Measurements from ENCODE around the gene PRAF2.
A peak's percentile ranks its signal among the peaks of the same experiment; 100 is the strongest.

PRAF2 gene, protein sequence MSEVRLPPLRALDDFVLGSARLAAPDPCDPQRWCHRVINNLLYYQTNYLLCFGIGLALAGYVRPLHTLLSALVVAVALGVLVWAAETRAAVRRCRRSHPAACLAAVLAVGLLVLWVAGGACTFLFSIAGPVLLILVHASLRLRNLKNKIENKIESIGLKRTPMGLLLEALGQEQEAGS

DNA sequence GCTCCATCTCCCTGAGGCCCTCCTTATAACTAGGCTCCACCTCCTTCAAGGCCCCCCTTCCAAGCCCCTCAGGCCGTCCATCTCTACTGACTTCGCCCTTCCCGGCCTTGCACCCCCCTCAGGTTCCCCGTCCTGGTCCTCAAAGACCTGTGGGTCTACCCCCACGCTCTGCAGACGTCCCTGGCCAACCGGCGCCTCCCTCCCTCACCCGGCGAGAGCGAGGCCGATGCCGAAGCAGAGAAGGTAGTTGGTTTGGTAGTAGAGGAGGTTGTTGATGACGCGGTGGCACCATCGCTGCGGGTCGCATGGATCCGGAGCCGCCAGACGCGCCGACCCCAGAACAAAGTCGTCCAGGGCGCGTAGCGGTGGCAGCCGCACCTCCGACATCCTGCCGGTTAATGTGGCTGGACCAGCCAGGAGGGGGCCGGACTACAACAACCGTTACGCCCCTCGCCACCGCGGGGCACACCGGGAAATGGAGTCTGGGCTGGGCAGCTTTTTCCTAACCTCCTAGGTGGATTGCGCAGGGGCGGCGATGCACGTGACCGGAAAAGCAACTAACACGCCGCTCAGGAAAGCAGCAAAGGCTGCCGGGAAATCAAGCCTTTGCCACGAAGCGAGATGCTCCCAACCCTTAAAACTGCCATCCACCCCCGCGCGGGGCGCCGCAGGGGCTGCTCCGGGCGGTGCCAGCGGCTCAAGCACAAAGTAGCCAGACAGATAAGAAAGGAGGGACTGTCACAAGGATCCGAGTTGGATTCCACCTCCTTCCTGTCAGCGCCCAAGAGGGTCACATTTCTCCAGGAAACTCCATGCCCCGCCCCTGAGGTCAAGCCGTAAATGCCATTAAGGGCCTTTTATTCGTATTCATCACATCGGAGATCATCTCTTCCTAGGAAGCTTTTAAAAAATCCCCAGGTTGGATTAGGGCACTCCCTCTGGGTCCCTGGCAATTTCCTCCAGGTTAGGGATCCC lies at the start of gene PRAF2:
Gene PRAF2, minus strand, starts transcription at position 402 of the 975 bp plus-strand sequence. Its CDS starts 15 bp downstream, at position 387.
- no peaks in the 10 kb centered on the region for H3K27me3 ChIP-seq (ENCODE audit: control insufficient read depth, insufficient read depth, low read length)
- peaks cover 18% of the 10 kb centered on the region; the same call in 1 of the 2 replicates for H3K36me3 ChIP-seq (ENCODE audit: control insufficient read depth, insufficient read depth, low read length)
- H3K4me1 ChIP-seq (ENCODE audit: control insufficient read depth, insufficient read depth, low read length), result no peaks in the 10 kb centered on the region
- H3K27ac ChIP-seq (ENCODE audit: low read depth, low read length), result peak within 1 kb of the TSS; percentile 36
- peak within 1 kb of the TSS; percentile 71 for H3K4me3 ChIP-seq (ENCODE audit: low read depth, low read length)
- no peak within 1 kb of the TSS for H3K9ac ChIP-seq (ENCODE audit: low read depth, low read length)
- H3K9me3 ChIP-seq (ENCODE audit: control insufficient read depth, insufficient read depth, low read length), result peaks cover 33% of the 10 kb centered on the region

DNA sequence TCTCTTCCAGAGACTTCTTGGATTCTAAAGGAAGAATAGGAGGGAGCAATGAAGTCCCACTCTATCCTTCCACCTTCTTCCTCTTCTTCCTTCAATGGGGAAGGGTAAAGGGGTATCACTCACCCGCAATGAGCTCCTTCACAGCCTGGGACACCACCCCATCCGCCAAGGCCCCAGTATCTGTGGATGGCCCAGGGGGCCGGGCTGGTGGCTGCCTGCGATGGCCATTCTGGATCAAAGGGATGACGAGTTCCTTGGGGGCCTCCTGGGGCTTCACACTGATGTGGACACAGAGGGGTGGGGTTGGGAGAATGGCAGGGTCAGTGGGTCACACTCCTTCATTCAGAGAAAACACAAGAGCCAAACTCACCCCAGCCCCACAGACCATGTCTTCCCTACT lies 48.7 kb upstream of the PRAF2 start:
- no peaks in the 10 kb centered on the region for H3K4me1 ChIP-seq (ENCODE audit: control insufficient read depth, insufficient read depth, low read length)
- peaks cover 26% of the 10 kb centered on the region for H3K9me3 ChIP-seq (ENCODE audit: control insufficient read depth, insufficient read depth, low read length)
- peaks cover 16% of the 10 kb centered on the region for H3K36me3 ChIP-seq (ENCODE audit: control insufficient read depth, insufficient read depth, low read length)
- no peaks in the 10 kb centered on the region for H3K27me3 ChIP-seq (ENCODE audit: control insufficient read depth, insufficient read depth, low read length)
- H3K9ac ChIP-seq (ENCODE audit: low read depth, low read length), result no peak overlapping the region
- H3K27ac ChIP-seq (ENCODE audit: low read depth, low read length), result no peak overlapping the region
- H3K4me3 ChIP-seq (ENCODE audit: low read depth, low read length), result peak overlapping the region; percentile 88

DNA sequence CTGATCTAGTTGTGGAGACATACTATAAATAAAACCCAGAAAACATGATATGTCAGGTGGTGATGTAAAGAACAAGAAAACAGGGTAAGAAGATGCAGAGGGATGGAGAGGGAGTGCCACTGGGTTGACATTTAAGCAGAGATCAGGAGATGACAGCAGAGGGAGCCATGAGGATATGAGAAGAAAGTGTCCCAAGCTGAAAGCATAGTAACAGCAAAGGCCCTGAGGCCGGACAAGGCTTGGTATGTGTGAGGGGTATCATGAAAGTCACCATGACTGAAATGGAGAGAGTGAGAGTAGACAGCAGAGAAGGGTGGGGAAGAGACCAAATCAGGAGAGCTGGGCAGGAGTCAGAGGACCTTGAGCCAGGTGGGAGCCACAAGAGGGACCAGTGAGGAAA lies 46.3 kb upstream of the PRAF2 start:
- no peaks in the 10 kb centered on the region for H3K27me3 ChIP-seq (ENCODE audit: control insufficient read depth, insufficient read depth, low read length)
- peaks cover 36% of the 10 kb centered on the region for H3K36me3 ChIP-seq (ENCODE audit: control insufficient read depth, insufficient read depth, low read length)
- no peak overlapping the region for H3K9ac ChIP-seq (ENCODE audit: low read depth, low read length)
- peaks cover 37% of the 10 kb centered on the region for H3K9me3 ChIP-seq (ENCODE audit: control insufficient read depth, insufficient read depth, low read length)
- no peaks in the 10 kb centered on the region for H3K4me1 ChIP-seq (ENCODE audit: control insufficient read depth, insufficient read depth, low read length)
- no peak overlapping the region for H3K4me3 ChIP-seq (ENCODE audit: low read depth, low read length)
- no peak overlapping the region for H3K27ac ChIP-seq (ENCODE audit: low read depth, low read length)

DNA sequence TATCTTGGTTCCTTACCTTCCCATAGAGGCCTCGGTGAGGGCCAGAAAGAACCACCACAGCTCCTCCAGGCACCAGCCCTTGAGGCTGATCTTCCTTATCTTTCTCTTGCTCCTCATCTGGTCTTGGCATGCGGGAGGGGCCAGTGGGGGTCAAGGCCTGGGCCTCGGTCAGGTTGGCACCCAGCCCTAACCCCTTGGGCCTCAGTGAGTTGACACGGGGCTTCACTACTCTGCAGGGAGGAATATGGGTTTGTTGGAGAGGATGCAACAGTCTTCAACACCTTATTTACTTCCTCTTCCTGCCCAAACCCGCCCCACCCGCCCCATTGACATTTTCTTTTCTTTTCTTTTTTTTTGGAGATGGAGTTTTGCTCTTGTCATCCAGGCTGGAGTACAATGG lies 43.8 kb upstream of the PRAF2 start:
- Histone ChIP-seq H3K4me3 (ENCODE audit: low read depth, low read length) (no peak overlapping the region), H3K27me3 (ENCODE audit: control insufficient read depth, insufficient read depth, low read length) (no peaks in the 10 kb centered on the region), H3K9ac (ENCODE audit: low read depth, low read length) (no peak overlapping the region), H3K4me1 (ENCODE audit: control insufficient read depth, insufficient read depth, low read length) (no peaks in the 10 kb centered on the region), H3K36me3 (ENCODE audit: control insufficient read depth, insufficient read depth, low read length) (peaks cover 47% of the 10 kb centered on the region), H3K27ac (ENCODE audit: low read depth, low read length) (no peak overlapping the region), H3K9me3 (ENCODE audit: control insufficient read depth, insufficient read depth, low read length) (peaks cover 35% of the 10 kb centered on the region)

DNA sequence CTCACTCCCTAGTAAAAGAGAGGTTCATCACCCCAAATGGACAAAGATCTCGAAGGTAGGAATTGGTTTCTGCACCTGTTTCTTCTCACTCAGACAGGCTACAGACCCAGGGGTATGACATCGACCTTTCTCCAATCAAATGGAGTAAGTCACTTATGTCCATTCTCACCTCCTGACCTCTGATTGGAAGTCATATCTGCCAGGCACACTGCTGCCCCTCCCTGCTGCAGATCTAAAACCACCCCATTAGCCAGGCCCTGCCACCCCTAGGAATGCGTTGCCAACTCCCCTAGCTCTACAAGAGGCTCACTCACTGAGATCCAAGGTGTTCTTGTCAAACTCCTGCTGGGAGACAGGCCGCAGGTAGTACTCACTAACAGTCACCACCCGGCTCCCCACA lies 42.9 kb upstream of the PRAF2 start:
- Histone ChIP-seq H3K4me3 (ENCODE audit: low read depth, low read length) (no peak overlapping the region), H3K36me3 (ENCODE audit: control insufficient read depth, insufficient read depth, low read length) (peaks cover 51% of the 10 kb centered on the region), H3K9me3 (ENCODE audit: control insufficient read depth, insufficient read depth, low read length) (peaks cover 37% of the 10 kb centered on the region), H3K27me3 (ENCODE audit: control insufficient read depth, insufficient read depth, low read length) (no peaks in the 10 kb centered on the region), H3K4me1 (ENCODE audit: control insufficient read depth, insufficient read depth, low read length) (no peaks in the 10 kb centered on the region), H3K9ac (ENCODE audit: low read depth, low read length) (no peak overlapping the region), H3K27ac (ENCODE audit: low read depth, low read length) (no peak overlapping the region)

DNA sequence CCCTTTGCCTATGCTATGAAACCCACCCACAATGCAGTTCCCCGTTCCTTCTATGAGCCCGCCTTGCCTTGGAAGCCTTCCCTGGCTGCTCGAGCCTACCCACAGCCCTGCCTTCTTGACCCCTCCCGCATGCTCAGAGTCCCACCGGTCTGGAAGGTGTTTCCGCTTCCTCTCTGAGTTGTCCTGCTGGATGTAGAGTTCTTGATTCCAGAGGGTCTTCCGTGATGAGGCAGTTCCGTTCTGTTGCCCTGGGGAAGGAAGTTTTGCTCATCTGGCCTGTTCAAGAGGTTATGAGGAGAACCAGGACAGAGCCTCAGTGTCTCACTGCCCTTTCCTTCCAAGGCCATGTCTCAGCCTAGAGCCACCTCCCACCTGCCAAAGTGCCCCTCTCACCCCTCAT lies 42.3 kb upstream of the PRAF2 start:
- H3K27ac ChIP-seq (ENCODE audit: low read depth, low read length), result no peak overlapping the region
- H3K4me1 ChIP-seq (ENCODE audit: control insufficient read depth, insufficient read depth, low read length), result no peaks in the 10 kb centered on the region
- H3K9ac ChIP-seq (ENCODE audit: low read depth, low read length), result no peak overlapping the region
- H3K9me3 ChIP-seq (ENCODE audit: control insufficient read depth, insufficient read depth, low read length), result peaks cover 33% of the 10 kb centered on the region
- H3K4me3 ChIP-seq (ENCODE audit: low read depth, low read length), result no peak overlapping the region
- H3K27me3 ChIP-seq (ENCODE audit: control insufficient read depth, insufficient read depth, low read length), result no peaks in the 10 kb centered on the region
- H3K36me3 ChIP-seq (ENCODE audit: control insufficient read depth, insufficient read depth, low read length), result peaks cover 47% of the 10 kb centered on the region

DNA sequence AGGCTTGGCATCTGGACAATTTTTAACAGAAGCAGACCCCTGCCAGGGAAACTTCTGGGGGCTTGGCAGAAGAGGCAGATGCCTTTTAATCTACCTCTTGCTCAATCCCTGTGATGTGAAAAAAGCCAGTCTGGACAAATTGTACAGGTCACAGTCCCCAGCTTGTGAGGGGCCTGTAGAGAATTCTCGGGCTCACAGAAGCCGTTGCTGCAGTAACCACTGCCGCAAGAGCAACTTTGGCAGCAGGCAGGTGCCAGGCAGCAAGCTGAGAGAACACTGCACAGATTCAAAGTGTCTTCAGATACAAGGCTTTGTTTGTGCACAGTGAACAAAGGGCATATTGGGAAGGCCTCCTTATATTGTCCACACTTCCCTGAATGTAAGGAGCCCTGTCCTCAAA lies 38.0 kb upstream of the PRAF2 start:
- H3K4me3 ChIP-seq (ENCODE audit: low read depth, low read length), result no peak overlapping the region
- peaks cover 32% of the 10 kb centered on the region for H3K36me3 ChIP-seq (ENCODE audit: control insufficient read depth, insufficient read depth, low read length)
- no peak overlapping the region for H3K9ac ChIP-seq (ENCODE audit: low read depth, low read length)
- no peak overlapping the region for H3K27ac ChIP-seq (ENCODE audit: low read depth, low read length)
- H3K4me1 ChIP-seq (ENCODE audit: control insufficient read depth, insufficient read depth, low read length), result no peaks in the 10 kb centered on the region
- no peaks in the 10 kb centered on the region for H3K27me3 ChIP-seq (ENCODE audit: control insufficient read depth, insufficient read depth, low read length)
- H3K9me3 ChIP-seq (ENCODE audit: control insufficient read depth, insufficient read depth, low read length), result peaks cover 36% of the 10 kb centered on the region

DNA sequence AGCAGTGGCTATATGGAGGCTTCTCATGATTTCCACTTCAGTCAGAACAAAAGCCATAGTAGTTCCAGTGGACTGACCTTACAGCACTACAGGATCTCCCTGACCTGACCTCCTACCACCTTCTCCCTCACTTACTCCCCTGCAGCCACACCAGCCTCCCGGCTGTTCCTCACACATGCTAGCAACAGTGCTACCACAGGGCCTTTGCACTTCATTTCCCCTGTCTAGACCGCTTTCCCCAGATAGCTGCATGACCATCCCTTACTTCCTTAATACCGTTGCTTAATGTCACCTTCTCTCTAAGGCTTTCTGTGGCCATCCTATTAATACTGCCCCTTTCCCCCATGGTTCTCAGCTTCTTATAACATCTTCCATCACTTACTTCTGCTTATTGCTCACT lies 36.6 kb upstream of the PRAF2 start:
- no peak overlapping the region for H3K4me3 ChIP-seq (ENCODE audit: low read depth, low read length)
- H3K9ac ChIP-seq (ENCODE audit: low read depth, low read length), result no peak overlapping the region
- H3K9me3 ChIP-seq (ENCODE audit: control insufficient read depth, insufficient read depth, low read length), result peaks cover 41% of the 10 kb centered on the region
- no peak overlapping the region for H3K27ac ChIP-seq (ENCODE audit: low read depth, low read length)
- peaks cover 19% of the 10 kb centered on the region; the same call in 1 of the 2 replicates for H3K36me3 ChIP-seq (ENCODE audit: control insufficient read depth, insufficient read depth, low read length)
- H3K4me1 ChIP-seq (ENCODE audit: control insufficient read depth, insufficient read depth, low read length), result no peaks in the 10 kb centered on the region
- no peaks in the 10 kb centered on the region for H3K27me3 ChIP-seq (ENCODE audit: control insufficient read depth, insufficient read depth, low read length)

DNA sequence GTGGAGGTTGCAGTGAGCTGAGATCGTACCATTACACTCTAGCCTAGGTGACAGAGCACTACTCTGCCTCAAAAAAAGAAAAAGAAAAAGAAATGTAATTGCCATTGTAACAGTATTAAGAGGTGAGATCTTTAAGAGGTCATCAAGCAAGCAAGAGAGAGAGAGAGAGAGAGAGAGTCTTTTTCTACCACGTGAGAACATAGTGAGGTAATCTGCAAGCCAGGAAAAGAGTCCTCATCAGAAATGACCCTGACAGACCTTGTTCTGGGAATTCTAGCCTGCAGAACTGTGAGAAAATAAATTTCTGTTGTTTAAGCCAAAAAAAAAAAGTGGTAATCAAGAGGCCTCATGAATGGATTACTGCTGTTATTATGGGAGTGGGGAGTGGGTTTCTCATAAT lies 34.8 kb upstream of the PRAF2 start:
- Histone ChIP-seq H3K27me3 (ENCODE audit: control insufficient read depth, insufficient read depth, low read length) (no peaks in the 10 kb centered on the region), H3K9me3 (ENCODE audit: control insufficient read depth, insufficient read depth, low read length) (peaks cover 36% of the 10 kb centered on the region), H3K4me1 (ENCODE audit: control insufficient read depth, insufficient read depth, low read length) (no peaks in the 10 kb centered on the region), H3K9ac (ENCODE audit: low read depth, low read length) (no peak overlapping the region), H3K36me3 (ENCODE audit: control insufficient read depth, insufficient read depth, low read length) (peaks cover 15% of the 10 kb centered on the region; the same call in 1 of the 2 replicates), H3K27ac (ENCODE audit: low read depth, low read length) (no peak overlapping the region), H3K4me3 (ENCODE audit: low read depth, low read length) (no peak overlapping the region)

DNA sequence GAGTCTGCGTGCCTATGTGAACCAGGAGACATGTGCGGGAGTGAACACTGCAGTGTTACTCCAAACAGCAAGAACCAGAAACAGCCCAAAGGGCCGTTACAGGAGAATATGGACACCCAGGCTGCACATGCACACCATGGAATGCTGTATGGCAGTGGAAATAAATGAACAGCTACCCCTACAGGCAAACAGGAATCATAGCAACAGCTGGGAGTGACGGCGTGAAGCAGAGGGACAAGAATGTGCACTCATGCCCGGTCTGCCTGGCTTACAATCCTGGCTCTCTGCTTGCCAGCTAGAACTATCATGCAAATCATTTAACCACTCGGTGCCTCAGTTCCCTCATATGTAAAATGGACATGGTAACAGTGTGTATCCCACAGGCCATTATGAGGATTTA lies 33.1 kb upstream of the PRAF2 start:
- Histone ChIP-seq H3K4me3 (ENCODE audit: low read depth, low read length) (no peak overlapping the region), H3K36me3 (ENCODE audit: control insufficient read depth, insufficient read depth, low read length) (peaks cover 1% of the 10 kb centered on the region; the same call in 1 of the 2 replicates), H3K9ac (ENCODE audit: low read depth, low read length) (no peak overlapping the region), H3K9me3 (ENCODE audit: control insufficient read depth, insufficient read depth, low read length) (peaks cover 27% of the 10 kb centered on the region), H3K27me3 (ENCODE audit: control insufficient read depth, insufficient read depth, low read length) (no peaks in the 10 kb centered on the region), H3K4me1 (ENCODE audit: control insufficient read depth, insufficient read depth, low read length) (no peaks in the 10 kb centered on the region), H3K27ac (ENCODE audit: low read depth, low read length) (no peak overlapping the region)

DNA sequence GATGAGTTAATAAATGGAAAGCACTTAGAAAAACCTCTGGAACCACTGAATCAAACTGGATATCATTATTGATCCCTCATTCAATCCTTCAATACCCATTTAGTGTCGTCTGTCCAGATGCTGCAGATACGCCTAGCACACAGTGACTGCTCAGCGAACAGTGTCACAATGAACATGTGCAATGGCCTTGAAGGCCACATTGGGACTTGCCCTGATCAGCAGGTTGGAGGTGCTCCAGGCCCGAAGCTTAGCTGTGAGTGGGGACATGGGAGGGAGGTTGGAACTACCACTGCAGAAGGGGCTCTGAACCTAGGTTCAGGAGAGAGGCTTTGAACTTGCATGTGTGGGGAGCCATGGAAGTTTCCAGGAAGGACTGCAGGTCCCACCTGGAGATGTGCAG lies 32.5 kb upstream of the PRAF2 start:
- no peak overlapping the region for H3K4me3 ChIP-seq (ENCODE audit: low read depth, low read length)

More for the DNA sequence above, 32.5 kb upstream of the PRAF2 start:
- Histone ChIP-seq H3K4me1 (ENCODE audit: control insufficient read depth, insufficient read depth, low read length) (no peaks in the 10 kb centered on the region), H3K9me3 (ENCODE audit: control insufficient read depth, insufficient read depth, low read length) (peaks cover 25% of the 10 kb centered on the region), H3K36me3 (ENCODE audit: control insufficient read depth, insufficient read depth, low read length) (no peaks in the 10 kb centered on the region), H3K9ac (ENCODE audit: low read depth, low read length) (no peak overlapping the region), H3K27me3 (ENCODE audit: control insufficient read depth, insufficient read depth, low read length) (no peaks in the 10 kb centered on the region), H3K27ac (ENCODE audit: low read depth, low read length) (no peak overlapping the region)
